Tibial nerve (tissue), 3 donors: ENCODE measurements around the gene ATXN3L.

Experiments used
- CTCF ChIP-seq, 5 experiments: fragments of 200-600 bp in 3 of 5; fragments of 450-650 bp in 2 of 5; sonication (generic) in 3 of 5; IDR thresholded peaks; one replicate each; pipeline ENCODE4 v1.5.1; 2016 to 2019; ENCODE audit warnings: antibody characterized with exemption in 5 of 5, mild to moderate bottlenecking in 3 of 5, moderate library complexity in 2 of 5
- POLR2A ChIP-seq, 2 donors: fragments of 450-650 bp; IDR thresholded peaks; one replicate each; pipeline ENCODE4 v1.6.1; 2017; ENCODE audit warnings: antibody characterized with exemption in 2 of 2, mild to moderate bottlenecking in 2 of 2, moderate library complexity in 2 of 2

DNA sequence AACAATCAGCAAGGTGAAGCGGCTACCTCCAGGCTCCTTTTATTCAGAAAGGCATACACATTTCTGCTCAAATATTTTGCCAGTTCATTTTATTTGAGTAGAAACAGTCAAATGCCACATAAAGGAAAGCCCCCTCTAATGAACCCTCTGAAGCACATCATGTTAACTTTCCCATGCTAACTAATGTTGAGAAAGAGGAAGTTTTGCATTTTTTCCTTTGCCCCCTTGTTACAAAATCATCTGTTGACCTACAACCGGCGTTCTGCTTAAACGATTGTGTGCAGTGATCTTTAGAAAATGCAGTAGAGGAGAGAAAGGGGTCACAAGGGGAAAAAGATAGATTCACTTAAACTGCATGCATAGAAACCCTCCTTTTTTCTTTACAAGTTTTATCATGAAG, 25.2 kb upstream of the ATXN3L start:
- no peak for TF ChIP-seq CTCF (IDR thresholded peaks at IDR 0.05)
- TF ChIP-seq POLR2A (IDR thresholded peaks at IDR 0.05) = no peak
